ENCODE results near the gene AVEN.

GRCh38 chr15:34012461-34013028, 26.5 kb downstream of the AVEN start:
- TF ChIP-seq EZH2 (IDR thresholded peaks at IDR 0.05; ENCODE audit: low read length) (no peak), CTCF (optimal IDR thresholded peaks at IDR 0.05 in 1 of 3, IDR thresholded peaks at IDR 0.05 in 1 of 3, conservative IDR thresholded peaks at IDR 0.05 in 1 of 3; ENCODE audit: extremely low read depth in 1 of 3, insufficient read depth in 2 of 3, low read length in 3 of 3) (no peak)
